Heart left ventricle (tissue), 13 donors: ENCODE results near the gene ZNF804A.

Experiments
- CTCF ChIP-seq, 12 donors: fragments of 200-600 bp; sonication (generic) in 4 of 12; IDR thresholded peaks; one replicate each; pipeline versions ENCODE4 v1.5.0 to v1.8.0; 2018 to 2022; ENCODE audit warnings: antibody characterized with exemption in 12 of 12, mild to moderate bottlenecking in 5 of 12
- POLR2A ChIP-seq, 2 donors: fragments of 450-650 bp; IDR thresholded peaks; one replicate each; pipeline ENCODE4 v1.6.1; 2017; ENCODE audit warnings: antibody characterized with exemption in 2 of 2, mild to moderate bottlenecking in 2 of 2, moderate library complexity in 2 of 2
- donor health status: ischemic (EF 13 %, LVEDD 7.1; RV severe dilation, severe dysfunction).
- donor health status: DM: no; HTN: yes; CAD: no.
- donor health status: DM: no; HTN: no; CAD: no.
- donor health status: ischemic (EF 25% LVEDD 6.9; RV normal size, moderate dysfunction).
- donor health status: ischemic (EF 25% LVEDD 5.7; RV mildly dilated, moderate dysfunction).
- donor health status: ischemic (EF 35%, LVEDD 5.7; RV mildly dilated, moderate dysfunction).
- donor health status: nonischemic (EF 11% LVEDD 7.7; RV severe dilation, severe dysfunction).
- donor health status: DM: yes; HTN: yes; CAD: no.
- donor health status: PGD.
- donor health status: ischemic (EF 29% LVEDD 5.4; RV normal size, mild dysfunction).
- donor health status: nonischemic (EF 23%, LVEDD 6.1; RV moderate dilation, normal function).

- TF ChIP-seq CTCF (IDR thresholded peaks at IDR 0.05) = no peak
- no peak for TF ChIP-seq POLR2A (IDR thresholded peaks at IDR 0.05)
Measured at GRCh38 chr2:184834699-184835397, 236.5 kb downstream of the ZNF804A start.
